Stimulated activated memory B cell treated with anti-CD40 and anti-IgM and Interleukin-4, amounts not matched to agents 10 μg/mL and 1 μg/mL and 100 μg/mL, for 72 hours (primary cell): ENCODE measurements around the gene LPP.

ENCODE experiments used
- ATAC-seq: fragments of 150-1000 bp; cut with Tn5 transposase; 2 replicates; pipeline ENCODE4 v1.10.0; 2021
- H3K27ac Mint-ChIP-seq: one replicate; pipeline ENCODE4 v1.8.0; 2022; ENCODE audit warnings: mild to moderate bottlenecking, mixed read lengths
- H3K27me3 Mint-ChIP-seq: one replicate; pipeline ENCODE4 v1.8.0; 2022; ENCODE audit warnings: mixed read lengths
- H3K36me3 Mint-ChIP-seq: one replicate; pipeline ENCODE4 v1.8.0; 2022; ENCODE audit warnings: mixed read lengths
- H3K4me1 Mint-ChIP-seq: one replicate; pipeline ENCODE4 v1.8.0; 2022; ENCODE audit warnings: mixed read lengths
- H3K4me3 Mint-ChIP-seq: one replicate; pipeline ENCODE4 v1.8.0; 2022; ENCODE audit warnings: mild to moderate bottlenecking, moderate library complexity, mixed read lengths
- H3K9me3 Mint-ChIP-seq: one replicate; pipeline ENCODE4 v1.8.0; 2022; ENCODE audit warnings: mixed read lengths

LPP gene

DNA sequence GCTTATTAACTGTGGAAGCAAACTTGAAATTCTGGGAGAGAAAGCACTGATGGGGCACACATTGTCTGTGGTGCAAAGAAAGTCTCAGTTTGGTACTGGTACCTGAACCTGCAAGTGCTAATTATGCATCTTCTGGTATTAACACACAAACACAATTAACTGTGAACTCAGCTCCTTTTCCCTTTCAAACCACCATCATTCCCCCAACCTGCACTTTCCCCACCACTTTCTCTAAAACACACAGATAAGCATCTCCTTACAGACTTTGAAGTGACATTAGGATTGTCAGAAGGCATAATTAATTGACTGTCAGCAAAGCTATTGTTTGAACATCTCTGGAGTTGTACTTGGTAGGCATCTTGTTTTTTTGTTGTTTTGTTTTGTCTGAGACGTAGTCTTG lies 565.6 kb downstream of the LPP start:
- Mint-ChIP-seq H3K4me3 (no peak overlapping the region), H3K36me3 (peaks cover 5% of the 10 kb centered on the region), H3K27me3 (no peaks in the 10 kb centered on the region), H3K9me3 (no peaks in the 10 kb centered on the region), H3K27ac (no peak overlapping the region), H3K4me1 (no peaks in the 10 kb centered on the region)
- no peak for ATAC-seq

- ATAC-seq = no peak
- no peak overlapping the region for H3K27ac Mint-ChIP-seq
- peaks cover 6% of the 10 kb centered on the region for H3K36me3 Mint-ChIP-seq
- H3K4me1 Mint-ChIP-seq = no peaks in the 10 kb centered on the region
- H3K9me3 Mint-ChIP-seq = no peaks in the 10 kb centered on the region
- no peaks in the 10 kb centered on the region for H3K27me3 Mint-ChIP-seq
- no peak overlapping the region for H3K4me3 Mint-ChIP-seq
Measured at GRCh38 chr3:188720215-188720614, 566.3 kb downstream of the LPP start.

GRCh38 chr3:188720636-188721035 lies 566.7 kb downstream of the LPP start:
- Mint-ChIP-seq H3K27ac (no peak overlapping the region), H3K4me3 (no peak overlapping the region), H3K4me1 (no peaks in the 10 kb centered on the region), H3K9me3 (no peaks in the 10 kb centered on the region), H3K36me3 (peaks cover 11% of the 10 kb centered on the region), H3K27me3 (no peaks in the 10 kb centered on the region)
- no peak for ATAC-seq

- H3K27me3 Mint-ChIP-seq = no peaks in the 10 kb centered on the region
Measured at GRCh38 chr3:188721312-188721711, 567.4 kb downstream of the LPP start.

GRCh38 chr3:188721990-188722389 lies 568.0 kb downstream of the LPP start:
- Mint-ChIP-seq H3K4me3 (no peak overlapping the region), H3K36me3 (peaks cover 18% of the 10 kb centered on the region), H3K27me3 (no peaks in the 10 kb centered on the region), H3K4me1 (peaks cover 12% of the 10 kb centered on the region), H3K9me3 (peaks cover 3% of the 10 kb centered on the region), H3K27ac (no peak overlapping the region)
- ATAC-seq = no peak

More at GRCh38 chr3:188721312-188721711, 567.4 kb downstream of the LPP start:
- Mint-ChIP-seq H3K4me1 (peaks cover 7% of the 10 kb centered on the region), H3K4me3 (no peak overlapping the region), H3K9me3 (peaks cover 3% of the 10 kb centered on the region), H3K27ac (no peak overlapping the region), H3K36me3 (peaks cover 17% of the 10 kb centered on the region)
- ATAC-seq = no peak

GRCh38 chr3:188722963-188723362 lies 569.0 kb downstream of the LPP start:
- Mint-ChIP-seq H3K36me3 (peaks cover 14% of the 10 kb centered on the region), H3K4me3 (no peak overlapping the region), H3K4me1 (peaks cover 21% of the 10 kb centered on the region), H3K9me3 (peaks cover 3% of the 10 kb centered on the region), H3K27ac (no peak overlapping the region), H3K27me3 (no peaks in the 10 kb centered on the region)
- no peak for ATAC-seq

DNA sequence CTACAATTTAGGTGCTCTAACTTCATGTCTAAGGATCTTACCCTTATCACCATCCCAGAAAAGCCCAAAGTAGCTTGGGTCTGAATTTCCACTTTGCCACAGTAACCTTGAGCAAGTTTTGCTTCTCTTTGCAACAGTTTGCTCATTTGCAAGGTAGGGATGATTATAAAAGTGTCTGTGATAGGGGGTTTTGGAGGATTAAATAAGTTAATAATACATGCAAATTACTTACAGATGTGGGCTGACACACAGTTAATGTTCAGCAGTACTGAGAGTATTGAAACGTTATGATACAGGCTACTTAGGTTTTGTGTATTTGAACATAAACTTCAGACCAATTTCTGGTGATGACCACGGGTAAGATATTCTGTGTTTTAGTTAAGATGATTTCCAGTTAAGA lies 573.1 kb downstream of the LPP start:
- Mint-ChIP-seq H3K27ac (peak overlapping the region; percentile 33), H3K36me3 (peaks cover 20% of the 10 kb centered on the region), H3K4me3 (no peak overlapping the region), H3K4me1 (peaks cover 45% of the 10 kb centered on the region), H3K9me3 (peaks cover 3% of the 10 kb centered on the region), H3K27me3 (no peaks in the 10 kb centered on the region)
- no peak for ATAC-seq

DNA sequence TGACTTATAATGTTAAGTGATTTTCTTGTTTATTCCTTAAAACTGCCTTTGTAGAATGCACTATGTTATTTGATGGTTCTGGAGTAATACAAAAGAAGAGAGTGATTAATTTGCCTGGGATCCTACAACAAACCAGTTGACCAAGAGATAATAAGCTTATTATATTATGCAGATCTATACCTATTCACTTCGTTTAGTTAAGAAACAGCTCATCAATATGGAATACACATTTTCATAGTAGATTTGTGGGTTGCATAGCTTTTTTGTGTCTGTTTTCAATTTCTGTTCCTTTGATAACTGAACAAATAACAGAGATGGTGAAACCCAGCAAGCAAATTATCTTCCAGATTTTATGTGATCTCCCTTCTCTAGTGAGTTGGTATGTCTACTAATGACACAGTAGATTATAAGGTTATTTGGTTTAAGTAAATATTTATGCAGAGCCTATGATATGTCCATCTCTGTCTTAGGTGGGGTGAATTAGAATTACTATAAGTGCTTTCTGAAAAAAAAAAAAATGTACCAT lies 574.5 kb downstream of the LPP start:
- no peak for ATAC-seq
- Mint-ChIP-seq H3K4me1 (peaks cover 45% of the 10 kb centered on the region), H3K27me3 (no peaks in the 10 kb centered on the region), H3K36me3 (peaks cover 24% of the 10 kb centered on the region), H3K27ac (peak overlapping the region; percentile 10), H3K9me3 (peaks cover 3% of the 10 kb centered on the region), H3K4me3 (no peak overlapping the region)

DNA sequence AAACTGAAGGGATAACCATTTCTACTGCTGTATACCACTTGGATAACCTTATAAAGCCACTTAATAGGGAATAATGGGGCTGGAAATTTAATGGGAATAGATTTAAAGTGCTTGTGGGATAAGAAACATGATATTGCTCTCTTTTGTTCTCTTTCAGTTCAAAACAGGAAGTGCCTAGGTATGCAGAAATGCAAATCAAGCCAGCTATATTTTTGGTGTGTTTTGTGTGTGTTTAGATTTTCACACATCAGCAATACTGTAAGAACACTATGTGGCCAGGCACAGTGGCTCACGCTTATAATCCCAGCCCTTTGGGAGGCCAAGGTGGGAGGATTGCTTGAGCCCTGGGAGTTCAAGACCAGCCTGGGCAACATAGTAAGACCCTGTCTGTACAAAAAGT lies 575.5 kb downstream of the LPP start:
- peaks cover 26% of the 10 kb centered on the region for H3K36me3 Mint-ChIP-seq
- H3K27ac Mint-ChIP-seq = peak overlapping the region; percentile 10
- H3K9me3 Mint-ChIP-seq = peaks cover 3% of the 10 kb centered on the region
- no peaks in the 10 kb centered on the region for H3K27me3 Mint-ChIP-seq
- no peak for ATAC-seq
- H3K4me1 Mint-ChIP-seq = peaks cover 45% of the 10 kb centered on the region
- H3K4me3 Mint-ChIP-seq = no peak overlapping the region

DNA sequence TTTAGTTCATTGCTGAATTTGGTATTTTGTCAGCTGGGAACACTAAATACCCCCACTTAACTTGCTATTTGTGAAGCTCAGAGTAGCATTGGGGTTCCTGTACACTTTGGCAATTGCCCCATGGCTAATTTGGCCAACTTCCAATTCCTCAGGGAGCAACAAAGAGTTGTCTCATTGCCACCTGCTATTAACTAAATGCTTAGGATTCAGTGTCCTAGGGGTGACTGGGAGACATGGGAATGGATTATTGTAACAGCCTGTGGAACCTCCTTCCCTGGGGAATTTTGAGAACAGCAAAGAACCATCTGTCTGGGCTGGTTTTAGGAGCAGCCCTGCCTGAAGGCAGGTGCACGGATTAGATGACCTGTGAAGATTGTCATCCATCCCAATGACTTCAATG lies 580.4 kb downstream of the LPP start:
- H3K27me3 Mint-ChIP-seq = no peaks in the 10 kb centered on the region
- no peak for ATAC-seq
- peaks cover 18% of the 10 kb centered on the region for H3K36me3 Mint-ChIP-seq
- H3K4me1 Mint-ChIP-seq = peaks cover 10% of the 10 kb centered on the region
- no peak overlapping the region for H3K4me3 Mint-ChIP-seq
- no peak overlapping the region for H3K27ac Mint-ChIP-seq
- H3K9me3 Mint-ChIP-seq = no peaks in the 10 kb centered on the region

DNA sequence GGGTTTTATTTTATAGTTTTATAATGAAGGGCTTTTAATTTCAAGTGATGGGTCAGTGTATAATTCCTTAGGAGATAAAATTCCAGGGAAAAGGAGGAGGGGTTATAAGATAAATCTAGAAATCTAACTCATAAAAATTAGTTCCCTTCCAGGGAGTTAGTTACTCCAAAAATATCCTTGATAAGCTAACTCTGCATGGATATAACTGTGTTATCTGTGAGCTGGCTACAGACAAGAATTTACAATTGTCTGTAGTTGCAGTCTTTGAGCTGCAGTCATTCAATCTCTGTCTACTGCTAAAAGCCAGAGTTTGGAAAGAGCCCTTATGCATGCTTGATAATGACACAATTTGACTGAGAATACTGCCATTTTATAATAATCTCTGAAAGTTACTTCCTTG lies 585.6 kb downstream of the LPP start:
- Mint-ChIP-seq H3K4me1 (no peaks in the 10 kb centered on the region), H3K4me3 (no peak overlapping the region)
- no peak for ATAC-seq

GRCh38 chr3:188740010-188740409 lies 586.1 kb downstream of the LPP start:
- Mint-ChIP-seq H3K27ac (no peak overlapping the region), H3K9me3 (no peaks in the 10 kb centered on the region), H3K27me3 (no peaks in the 10 kb centered on the region), H3K4me3 (no peak overlapping the region), H3K4me1 (no peaks in the 10 kb centered on the region), H3K36me3 (peaks cover 5% of the 10 kb centered on the region)
- no peak for ATAC-seq

More for the DNA sequence above, 585.6 kb downstream of the LPP start:
- peaks cover 5% of the 10 kb centered on the region for H3K36me3 Mint-ChIP-seq
- no peaks in the 10 kb centered on the region for H3K9me3 Mint-ChIP-seq
- no peak overlapping the region for H3K27ac Mint-ChIP-seq
- H3K27me3 Mint-ChIP-seq = no peaks in the 10 kb centered on the region

DNA sequence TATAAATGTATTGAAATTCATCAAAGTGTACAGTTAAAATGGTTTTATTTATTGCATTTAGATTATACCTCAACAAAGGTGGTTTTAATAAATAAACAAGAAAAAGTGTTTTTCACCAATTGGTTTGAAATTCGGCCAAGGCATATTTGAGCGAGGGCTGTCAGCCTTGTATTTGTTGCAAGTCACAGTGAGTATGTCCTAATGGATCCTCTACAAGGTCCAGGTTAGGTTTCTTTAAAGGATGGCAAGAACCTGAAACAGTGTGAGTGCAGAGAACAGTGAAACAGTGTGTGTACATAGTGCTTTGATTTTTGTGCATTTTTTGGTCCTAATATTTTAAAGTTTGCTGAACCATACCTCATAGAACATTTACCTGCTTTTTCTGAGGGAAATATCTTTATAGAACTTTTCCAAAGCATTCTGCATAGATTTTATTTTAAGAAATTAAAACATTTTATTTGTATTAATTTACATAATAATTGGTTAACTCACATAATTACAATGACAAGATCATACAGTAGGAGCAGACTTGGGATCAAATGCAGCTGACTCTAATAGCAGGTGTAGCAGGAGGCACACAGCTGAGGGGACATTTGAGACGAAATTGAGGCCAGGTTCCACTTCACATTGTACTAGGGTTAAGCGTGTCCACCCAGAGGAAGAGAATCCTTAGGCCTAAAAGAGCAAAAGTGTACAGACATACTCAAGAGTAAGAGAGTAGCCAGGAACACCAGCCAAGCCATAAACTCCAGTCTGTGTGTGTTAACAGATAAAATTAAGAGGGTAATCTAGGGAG lies 589.0 kb downstream of the LPP start:
- Mint-ChIP-seq H3K27me3 (no peaks in the 10 kb centered on the region), H3K27ac (no peak overlapping the region), H3K4me3 (no peak overlapping the region), H3K36me3 (peaks cover 5% of the 10 kb centered on the region), H3K4me1 (no peaks in the 10 kb centered on the region), H3K9me3 (no peaks in the 10 kb centered on the region)
- no peak for ATAC-seq

- H3K4me3 Mint-ChIP-seq = no peak overlapping the region
- H3K27me3 Mint-ChIP-seq = no peaks in the 10 kb centered on the region
- ATAC-seq = no peak
- peaks cover 4% of the 10 kb centered on the region for H3K36me3 Mint-ChIP-seq
- no peaks in the 10 kb centered on the region for H3K9me3 Mint-ChIP-seq
- no peak overlapping the region for H3K27ac Mint-ChIP-seq
- no peaks in the 10 kb centered on the region for H3K4me1 Mint-ChIP-seq
Measured at GRCh38 chr3:188744166-188744565, 590.2 kb downstream of the LPP start.

DNA sequence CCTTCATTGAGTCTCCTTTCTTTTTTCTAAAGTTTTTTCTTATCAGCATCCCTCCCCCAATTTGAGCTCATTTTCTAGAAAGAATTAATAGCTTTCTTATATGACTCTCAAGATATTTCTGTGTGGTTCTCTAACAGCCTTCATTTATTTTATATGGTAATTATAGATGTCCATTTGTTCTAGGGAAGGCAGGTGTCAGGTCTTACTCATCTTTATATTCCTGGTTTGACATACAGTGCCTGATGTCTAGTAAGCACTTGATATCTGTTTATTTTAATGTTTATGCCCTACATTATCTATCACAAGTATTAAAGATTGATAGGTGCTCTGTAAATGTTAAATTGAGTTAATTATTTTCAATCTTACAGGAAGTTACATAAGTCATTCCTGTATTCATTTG lies 591.1 kb downstream of the LPP start:
- ATAC-seq = no peak
- Mint-ChIP-seq H3K4me1 (no peaks in the 10 kb centered on the region), H3K4me3 (no peak overlapping the region), H3K27ac (peak overlapping the region; percentile 53), H3K9me3 (no peaks in the 10 kb centered on the region), H3K27me3 (no peaks in the 10 kb centered on the region), H3K36me3 (peaks cover 5% of the 10 kb centered on the region)

GRCh38 chr3:188746291-188746783 lies 592.4 kb downstream of the LPP start:
- Mint-ChIP-seq H3K4me1 (peaks cover 6% of the 10 kb centered on the region), H3K9me3 (no peaks in the 10 kb centered on the region), H3K36me3 (peaks cover 5% of the 10 kb centered on the region), H3K27ac (peak overlapping the region; percentile 22), H3K27me3 (no peaks in the 10 kb centered on the region), H3K4me3 (no peak overlapping the region)
- ATAC-seq = no peak
